ENCODE data around the gene OSGIN1.

OSGIN1 gene

GRCh38 chr16:83971165-83972130 lies 18.4 kb downstream of the OSGIN1 start:
- DNase-seq (ENCODE audit: low read depth in 2 of 2): no peak

- no peak for DNase-seq (ENCODE audit: low read depth in 2 of 2)
These were observed 19.4 kb downstream of the OSGIN1 start for GRCh38 chr16:83972256-83973008.

- no peak for DNase-seq (ENCODE audit: low read depth in 2 of 2)
These were observed 20.0 kb downstream of the OSGIN1 start for GRCh38 chr16:83973077-83973476.

- no peak for DNase-seq (ENCODE audit: low read depth in 2 of 2)
These were observed 20.7 kb downstream of the OSGIN1 start for GRCh38 chr16:83973581-83974385.

- no peak for DNase-seq (ENCODE audit: low read depth in 2 of 2)
These were observed 21.4 kb downstream of the OSGIN1 start for GRCh38 chr16:83974475-83974874.

- DNase-seq (ENCODE audit: low read depth in 2 of 2): no peak
These were observed 22.7 kb downstream of the OSGIN1 start for GRCh38 chr16:83975590-83976260.

GRCh38 chr16:83977056-83977815 lies 24.2 kb downstream of the OSGIN1 start:
- no peak for DNase-seq (ENCODE audit: low read depth in 2 of 2)

- DNase-seq (ENCODE audit: low read depth in 2 of 2): no peak
These were observed 25.4 kb downstream of the OSGIN1 start for GRCh38 chr16:83978401-83978904.

- no peak for DNase-seq (ENCODE audit: low read depth in 2 of 2)
These were observed 26.4 kb downstream of the OSGIN1 start for GRCh38 chr16:83979441-83979840.

- no peak for DNase-seq (ENCODE audit: low read depth in 2 of 2)
These were observed 27.8 kb downstream of the OSGIN1 start for GRCh38 chr16:83980794-83981193.

GRCh38 chr16:83981799-83982198 lies 28.8 kb downstream of the OSGIN1 start:
- no peak for DNase-seq (ENCODE audit: low read depth in 2 of 2)

- DNase-seq (ENCODE audit: low read depth in 2 of 2): no peak
These were observed 30.5 kb downstream of the OSGIN1 start for GRCh38 chr16:83983491-83983890.

- DNase-seq (ENCODE audit: low read depth in 2 of 2): no peak
These were observed 36.3 kb downstream of the OSGIN1 start for GRCh38 chr16:83989300-83989699.

- no peak for DNase-seq (ENCODE audit: low read depth in 2 of 2)
These were observed 37.5 kb downstream of the OSGIN1 start for GRCh38 chr16:83990492-83990891.

- no peak for DNase-seq (ENCODE audit: low read depth in 2 of 2)
These were observed 39.6 kb downstream of the OSGIN1 start for GRCh38 chr16:83992624-83993023.

GRCh38 chr16:83994087-83994486 lies 41.0 kb downstream of the OSGIN1 start:
- peak; percentile 66 to 68 for DNase-seq (ENCODE audit: low read depth in 2 of 2)

- no peak for DNase-seq (ENCODE audit: low read depth in 2 of 2)
These were observed 41.7 kb downstream of the OSGIN1 start for GRCh38 chr16:83994703-83995102.

- DNase-seq (ENCODE audit: low read depth in 2 of 2): no peak
These were observed 42.7 kb downstream of the OSGIN1 start for GRCh38 chr16:83995754-83996153.

GRCh38 chr16:83996481-83997252 lies 43.6 kb downstream of the OSGIN1 start:
- DNase-seq (ENCODE audit: low read depth in 2 of 2): no peak

- no peak for DNase-seq (ENCODE audit: low read depth in 2 of 2)
These were observed 45.1 kb downstream of the OSGIN1 start for GRCh38 chr16:83998091-83998490.

Data from fibroblast of skin of left biceps (primary cell).